Stimulated activated CD4-positive, alpha-beta T cell treated with anti-CD3 and anti-CD28 coated beads, TNF-alpha, amount 100 ng/mL, for 48 hours (primary cell): Measurements from ENCODE around the gene PLEKHA5.
"Not testable (repeated sequence)": the region's sequence is repeated elsewhere in the genome, so short reads cannot be mapped to it uniquely, and the experiment has no call there.

Experiments used
- DNase-seq, 3 donors: peaks; one replicate each; pipeline ENCODE4 v3.0.0-alpha.2; 2020; ENCODE audit warnings: low read depth in 3 of 3

The PLEKHA5 gene

DNA sequence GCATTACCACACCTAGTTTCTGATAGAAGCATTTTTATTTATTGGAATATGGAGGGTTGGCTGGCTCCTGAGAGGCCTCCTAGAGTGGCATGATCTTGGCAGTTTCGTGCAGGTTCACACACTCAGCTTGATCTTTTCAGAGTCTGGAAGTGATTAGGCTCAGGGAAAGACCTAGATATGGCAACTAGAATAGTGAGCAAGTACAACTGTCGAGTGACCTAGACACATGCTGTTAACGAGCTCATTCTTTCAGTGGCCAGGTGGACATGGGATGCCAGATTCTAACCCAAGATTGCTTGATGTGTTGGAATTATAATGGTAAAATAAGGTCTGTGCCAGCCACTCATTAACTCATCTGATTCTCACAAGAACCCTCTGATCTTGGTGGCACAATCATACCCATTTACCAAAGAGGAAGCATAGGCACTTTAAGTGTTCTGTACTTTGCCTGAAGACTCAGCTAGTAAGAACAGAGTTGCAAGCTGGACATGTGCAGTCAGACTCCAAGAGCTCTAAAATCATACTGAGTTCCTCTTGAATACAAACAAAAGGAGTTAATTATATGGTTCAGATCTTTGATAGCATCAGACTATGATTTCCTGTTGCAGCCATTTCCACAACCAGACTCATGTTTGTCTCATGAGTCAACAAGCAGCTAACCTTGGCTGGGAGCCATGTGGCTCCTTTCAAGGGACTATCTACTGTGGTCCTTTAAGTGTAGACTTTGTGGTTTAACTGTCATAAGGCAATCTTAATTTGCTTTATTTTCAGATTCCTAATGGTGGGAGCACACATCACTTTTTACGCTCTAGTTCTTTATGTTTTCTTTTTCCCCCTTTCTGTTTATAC lies 144.2 kb downstream of the PLEKHA5 start:
- peak; percentile 1 to 8 (median 8) for DNase-seq

DNA sequence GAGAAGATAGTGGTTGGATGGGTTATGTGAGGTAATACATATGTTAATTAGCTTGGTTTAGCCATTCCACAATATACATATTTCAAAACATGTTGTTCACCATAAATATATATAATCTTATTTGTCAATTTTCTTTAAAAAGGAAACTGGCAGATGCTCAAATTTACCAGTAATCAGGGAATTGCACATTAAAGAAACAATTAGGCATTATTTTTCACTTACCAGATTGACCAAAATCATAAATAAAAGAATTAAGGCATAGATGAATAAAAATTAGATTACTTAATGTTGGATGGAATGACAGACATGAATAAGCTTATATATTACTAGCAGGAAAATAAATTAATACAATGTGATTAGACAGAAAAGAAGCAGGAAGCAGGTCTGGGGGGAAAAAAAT lies 147.2 kb downstream of the PLEKHA5 start:
- DNase-seq, result no peak

GRCh38 chr12:19277711-19278110 lies 148.2 kb downstream of the PLEKHA5 start:
- no peak for DNase-seq

- DNase-seq, result no peak
Measured at GRCh38 chr12:19278407-19278806, 148.9 kb downstream of the PLEKHA5 start.

DNA sequence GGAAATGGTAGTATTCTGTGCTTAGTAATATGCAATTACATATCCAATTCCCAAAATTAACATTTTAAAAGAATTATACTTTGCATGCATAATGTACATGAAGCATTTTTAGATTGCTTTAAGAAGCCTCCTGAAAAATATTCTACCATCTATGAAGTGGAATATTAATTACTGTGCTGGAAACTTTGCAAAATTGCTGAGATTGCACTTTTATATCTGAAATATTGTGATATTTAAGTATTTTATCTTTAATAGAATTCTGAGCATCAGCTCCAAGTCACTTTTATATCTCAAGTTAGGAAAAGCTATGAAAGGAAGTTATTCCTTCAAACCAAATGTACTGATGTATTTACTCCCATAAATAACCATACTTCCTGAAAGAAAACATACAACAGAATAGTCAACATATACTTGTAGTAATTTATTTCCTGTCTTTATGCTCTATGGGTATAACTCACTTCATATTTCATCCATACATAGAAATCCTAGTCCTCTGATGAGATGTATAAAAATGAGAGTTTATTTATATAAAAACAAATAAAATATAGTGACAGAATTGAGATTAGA lies 152.7 kb downstream of the PLEKHA5 start:
- DNase-seq, result no peak

GRCh38 chr12:19284658-19285057 lies 155.1 kb downstream of the PLEKHA5 start:
- DNase-seq, result no peak

- no peak for DNase-seq
Measured at GRCh38 chr12:19285793-19286448, 156.4 kb downstream of the PLEKHA5 start.

- DNase-seq, result no peak
Measured at GRCh38 chr12:19287302-19287701, 157.8 kb downstream of the PLEKHA5 start.

DNA sequence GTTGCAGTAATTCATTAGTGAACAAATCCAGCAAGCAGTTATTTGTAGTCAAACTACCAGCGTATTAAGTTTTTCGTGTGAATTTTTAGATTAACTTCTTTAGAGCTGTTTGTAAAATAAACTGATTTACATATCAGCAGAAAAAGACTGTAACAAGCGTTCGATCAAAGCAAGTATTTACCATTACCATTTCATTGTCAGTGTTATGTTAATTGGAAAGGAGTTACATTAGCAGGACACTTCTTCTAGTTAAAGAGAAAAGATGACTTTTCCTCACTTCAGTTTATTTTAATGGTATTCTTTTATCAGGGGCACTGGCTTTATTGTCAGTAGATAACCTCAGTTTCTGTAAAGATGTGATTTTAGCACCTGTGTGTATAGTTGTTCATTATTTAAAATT lies 158.6 kb downstream of the PLEKHA5 start:
- DNase-seq, result no peak

DNA sequence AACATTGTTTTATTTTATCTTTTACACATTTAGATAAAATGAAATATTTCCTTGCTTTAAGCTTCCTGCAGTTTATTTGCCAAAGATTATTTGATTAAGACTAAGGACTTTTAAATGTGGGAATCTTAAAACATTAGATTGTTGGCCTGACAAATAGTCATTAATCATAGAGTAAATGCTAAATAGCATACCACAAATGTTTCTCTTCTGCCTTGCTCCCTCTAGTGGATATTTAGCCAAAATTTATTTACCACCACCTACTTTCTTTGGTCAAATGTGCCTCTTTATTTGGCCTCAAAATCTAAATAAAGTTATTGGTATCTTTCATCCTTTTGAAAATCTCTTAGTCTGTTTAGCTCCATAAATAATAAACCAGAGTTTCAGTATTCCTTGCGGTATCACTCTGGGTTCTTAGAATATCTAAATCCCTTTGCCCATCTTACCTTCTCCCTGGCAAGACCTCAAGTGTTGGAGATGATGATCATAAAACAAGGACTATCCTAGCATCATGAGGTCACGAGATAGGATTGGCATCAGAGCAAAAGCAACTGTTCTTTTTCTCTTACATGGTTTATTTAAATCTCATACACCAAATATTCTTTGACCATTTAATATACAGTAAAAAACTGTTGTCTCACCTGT lies 159.2 kb downstream of the PLEKHA5 start:
- DNase-seq, result no peak

DNA sequence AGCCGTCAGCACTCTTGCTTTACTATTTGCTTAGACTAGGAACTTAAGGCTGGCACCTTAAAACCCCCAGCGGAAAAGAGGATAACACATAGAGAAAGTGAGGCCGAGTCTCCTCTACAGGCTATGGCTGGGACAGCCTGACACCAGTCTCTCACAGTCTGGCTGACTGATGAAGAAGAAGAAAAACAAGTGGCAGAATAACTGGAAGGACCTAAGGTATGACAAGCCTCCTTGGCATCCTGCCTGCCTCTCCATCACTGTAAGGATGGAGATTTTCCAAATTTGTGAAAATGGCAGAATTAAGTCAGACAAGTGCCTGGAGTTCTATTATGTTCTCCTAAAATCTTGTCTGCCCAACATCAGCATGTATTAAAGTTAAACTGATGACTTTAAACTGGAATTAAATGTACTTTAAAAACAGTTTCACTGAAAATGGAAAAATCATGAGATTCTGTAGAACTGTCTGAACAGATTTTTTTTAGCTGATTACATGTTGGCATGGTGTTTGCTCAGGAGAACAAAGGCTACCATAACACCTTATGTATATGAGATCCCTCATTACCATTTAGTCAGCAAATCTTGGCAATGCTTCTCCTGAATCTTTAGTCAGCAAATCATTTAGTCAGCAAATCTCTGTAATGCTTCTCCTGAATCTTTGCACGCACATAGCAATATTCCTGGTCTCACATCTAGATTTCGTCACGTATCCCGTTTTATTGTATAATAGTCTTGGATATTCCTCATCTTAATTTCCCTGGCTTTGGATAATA lies 169.5 kb downstream of the PLEKHA5 start:
- DNase-seq, result no peak

GRCh38 chr12:19299765-19300164 lies 170.2 kb downstream of the PLEKHA5 start:
- no peak for DNase-seq

DNA sequence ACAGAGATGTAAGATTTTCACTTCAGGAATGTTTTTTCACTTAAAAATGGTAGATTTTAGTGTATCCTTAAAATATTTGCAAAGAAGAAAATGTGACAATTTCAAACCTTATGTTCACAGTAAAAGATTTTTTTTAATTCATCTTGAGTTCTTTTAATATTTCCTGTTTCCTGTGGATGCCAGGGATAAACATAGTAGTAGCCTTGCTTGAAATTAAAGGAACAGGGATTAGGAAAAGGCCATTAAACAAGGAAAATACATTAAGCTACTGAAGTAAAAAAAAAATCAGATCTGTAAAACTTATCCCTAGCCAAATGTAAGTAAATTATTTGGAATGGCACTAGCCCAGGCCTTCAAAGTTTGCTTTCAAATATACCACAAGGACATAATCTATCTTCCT lies 171.7 kb downstream of the PLEKHA5 start:
- DNase-seq, result no peak

DNA sequence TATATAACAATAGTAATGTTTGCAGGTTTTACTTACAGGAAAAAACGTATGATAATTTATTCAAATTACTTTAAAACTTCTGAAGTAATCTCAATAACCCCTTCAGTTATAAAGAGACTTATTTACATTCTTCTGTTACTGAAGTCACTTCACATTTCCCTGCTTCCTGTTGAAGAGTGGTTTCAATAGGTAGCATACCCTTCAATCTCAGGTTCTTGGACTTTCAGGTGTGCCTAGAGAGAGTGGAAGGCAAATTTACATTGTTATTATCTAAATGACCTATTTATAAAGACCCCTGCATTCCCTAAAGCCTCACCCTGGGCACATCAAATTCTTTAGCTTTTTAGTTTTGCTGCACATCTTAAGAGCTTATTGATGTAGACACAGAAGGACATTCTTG lies 172.2 kb downstream of the PLEKHA5 start:
- DNase-seq, result no peak

DNA sequence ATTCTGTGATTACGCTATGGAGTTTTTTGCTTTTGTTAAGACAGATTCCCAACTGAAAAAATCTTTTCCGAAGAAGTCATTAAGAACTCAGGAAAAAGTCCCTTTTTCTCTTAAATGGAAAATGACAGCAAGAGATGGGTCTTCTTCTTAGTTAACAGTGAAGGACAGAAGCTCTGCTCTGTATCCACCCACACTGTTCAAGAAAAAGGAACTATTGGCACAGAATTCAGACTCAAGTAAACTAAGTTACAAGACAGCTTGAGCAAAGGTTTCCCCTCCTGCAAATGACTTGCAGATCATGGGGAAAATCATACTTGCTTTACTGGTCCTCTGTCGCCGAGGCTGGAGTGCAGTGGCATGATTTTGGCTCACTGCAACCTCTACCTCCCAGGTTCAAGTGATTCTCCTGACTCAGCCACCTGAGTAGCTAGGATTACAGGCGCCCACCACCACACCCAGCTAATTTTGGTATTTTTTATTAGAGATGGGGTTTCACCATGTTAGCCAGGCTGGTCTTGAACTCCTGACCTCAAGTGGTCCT lies 172.6 kb downstream of the PLEKHA5 start:
- no peak for DNase-seq

DNA sequence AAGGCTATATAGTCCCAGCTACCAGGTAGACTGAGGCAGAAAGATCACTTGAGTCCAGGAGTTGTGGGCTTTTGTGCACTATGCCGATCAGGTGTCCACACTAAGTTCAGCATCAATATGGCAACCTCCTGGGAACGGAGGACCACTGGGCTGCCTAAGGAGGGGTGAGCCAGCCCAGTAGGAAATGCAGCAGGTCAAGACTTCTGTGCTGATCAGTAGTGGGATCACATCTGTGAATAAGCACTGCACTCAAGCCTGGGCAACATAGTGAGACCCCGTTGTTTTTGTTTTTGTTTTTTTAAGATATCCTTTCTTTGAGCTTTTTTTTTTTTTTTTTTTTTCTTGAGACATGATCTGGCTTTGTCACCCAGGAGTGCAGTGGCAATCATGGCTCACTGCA lies 174.0 kb downstream of the PLEKHA5 start:
- no peak for DNase-seq

DNA sequence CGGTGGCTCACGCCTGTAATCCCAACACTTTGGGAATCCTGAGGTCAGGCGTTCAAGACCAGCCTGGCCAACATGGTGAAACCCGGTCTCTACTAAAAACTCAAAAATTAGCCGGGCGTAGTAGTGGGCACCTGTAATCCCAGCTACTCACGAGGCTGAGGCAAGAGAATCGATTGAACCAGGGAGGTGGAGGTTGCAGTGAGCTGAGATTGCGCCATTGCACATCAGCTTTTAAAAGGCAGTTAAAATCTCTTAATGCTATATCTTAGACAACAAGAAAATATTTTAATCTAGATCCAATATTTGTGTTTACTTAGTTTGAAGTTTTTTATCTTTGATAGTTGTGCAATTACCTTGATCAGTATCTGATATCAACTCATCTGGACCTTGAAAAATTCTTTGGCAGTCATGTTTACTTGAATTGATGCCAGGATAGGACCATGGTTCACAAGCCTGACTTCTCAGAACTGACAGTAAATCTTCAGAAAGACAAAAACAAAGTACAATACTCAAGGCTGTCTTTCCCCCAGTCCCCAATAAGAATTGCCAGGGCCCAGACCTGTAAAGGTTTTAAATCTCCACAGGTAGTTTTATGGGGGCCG lies 174.7 kb downstream of the PLEKHA5 start:
- DNase-seq, result no peak

GRCh38 chr12:19305621-19306020 lies 176.1 kb downstream of the PLEKHA5 start:
- DNase-seq, result not testable (repeated sequence)

- no peak for DNase-seq
Measured at GRCh38 chr12:19306366-19306765, 176.8 kb downstream of the PLEKHA5 start.

GRCh38 chr12:19307451-19307850 lies 177.9 kb downstream of the PLEKHA5 start:
- DNase-seq, result no peak

DNA sequence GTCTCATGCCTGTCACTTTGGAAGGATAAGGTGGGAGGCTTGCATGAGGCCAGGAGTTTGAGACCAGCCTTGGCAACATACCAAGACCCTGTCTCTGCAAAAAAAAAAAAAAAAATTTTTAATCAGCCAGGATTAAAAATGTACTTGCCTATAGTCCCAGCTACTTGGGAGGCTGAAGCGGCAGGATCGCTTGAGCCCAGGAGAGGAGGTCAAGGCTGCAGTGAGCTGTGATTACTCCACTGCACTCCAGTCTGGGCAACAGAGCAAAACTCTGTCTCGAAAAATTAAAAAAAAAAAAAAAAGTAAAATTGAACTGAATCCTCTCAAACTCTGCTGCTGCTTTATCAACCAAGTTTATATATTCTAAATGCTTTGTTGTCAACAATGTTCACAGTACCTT lies 181.6 kb downstream of the PLEKHA5 start:
- no peak for DNase-seq
